ENCODE data around the gene NPDC1. TPM values are rescaled to one million over a fixed set of nuclear protein-coding genes. Genes with fewer than 3 reads are reported as not detected.

Gene NPDC1
- total and polyA plus RNA-seq, 11 donors, result 38.4 to 114 (median 55.1) TPM

GRCh38 chr9:137014776-137015539, 31.0 kb downstream of the NPDC1 start:
- DNase-seq (no peak), ATAC-seq (no peak)
- H3K9me3 ChIP-seq, result no peaks in the 10 kb centered on the region
- intact Hi-C loops (cut with DNase I), result loop anchor here in 1 of 10 donors (5.0 kb wide), 1 partner anchor 188 kb away; no protein-coding TSS in a partner anchor
- WGBS, 4 donors, result 94 to 98% (median 97%) methylated on average over 21 to 36 of the region's 36 CpGs
- TF ChIP-seq POLR2A (IDR thresholded peaks at IDR 0.05) (no peak), CTCF (IDR thresholded peaks at IDR 0.05) (no peak)
- no peaks in the 10 kb centered on the region for H3K4me1 ChIP-seq
- no peak overlapping the region for H3K27ac ChIP-seq
- H3K4me3 ChIP-seq, result no peak overlapping the region
- H3K36me3 ChIP-seq, result peaks cover 0 to 79% (median 52%) of the 10 kb centered on the region in 9 donors
- H3K27me3 ChIP-seq, result no peaks in the 10 kb centered on the region

- H3K4me3 ChIP-seq, result no peak overlapping the region
- ATAC-seq (no peak), DNase-seq (no peak)
- no peak overlapping the region for H3K27ac ChIP-seq
- H3K36me3 ChIP-seq, result peaks cover 0 to 87% (median 59%) of the 10 kb centered on the region in 9 donors
- TF ChIP-seq POLR2A (IDR thresholded peaks at IDR 0.05) (no peak), CTCF (IDR thresholded peaks at IDR 0.05) (no peak)
- intact Hi-C loops (cut with DNase I), result no loop called here
- no peaks in the 10 kb centered on the region for H3K27me3 ChIP-seq
- WGBS, 4 donors, result 89 to 95% (median 92%) methylated on average over 19 to 23 of the region's 23 CpGs
- H3K9me3 ChIP-seq, result no peaks in the 10 kb centered on the region
- H3K4me1 ChIP-seq, result no peaks in the 10 kb centered on the region
These were observed 31.8 kb downstream of the NPDC1 start for GRCh38 chr9:137014166-137014565.

- DNase-seq, result no peak
- 94 to 97% (median 96%) methylated on average over 18 to 20 of the region's 20 CpGs for WGBS, 4 donors
- H3K9me3 ChIP-seq, result no peaks in the 10 kb centered on the region
- H3K4me1 ChIP-seq, result no peaks in the 10 kb centered on the region
- H3K4me3 ChIP-seq, result no peak overlapping the region
- TF ChIP-seq CTCF (IDR thresholded peaks at IDR 0.05), result no peak
- no peak for TF ChIP-seq POLR2A (IDR thresholded peaks at IDR 0.05)
- intact Hi-C loops (cut with DNase I), result no loop called here
- H3K36me3 ChIP-seq, result peaks cover 0 to 83% (median 55%) of the 10 kb centered on the region in 9 donors
- H3K27me3 ChIP-seq, result no peaks in the 10 kb centered on the region
- no peak for ATAC-seq
- H3K27ac ChIP-seq, result no peak overlapping the region
These were observed 32.4 kb downstream of the NPDC1 start for GRCh38 chr9:137013571-137013940.

GRCh38 chr9:137012694-137013570, 33.0 kb downstream of the NPDC1 start:
- no peaks in the 10 kb centered on the region for H3K27me3 ChIP-seq
- no peak overlapping the region for H3K4me3 ChIP-seq
- H3K9me3 ChIP-seq, result no peaks in the 10 kb centered on the region
- peaks cover 0 to 86% (median 53%) of the 10 kb centered on the region in 9 donors for H3K36me3 ChIP-seq
- no peak for DNase-seq
- TF ChIP-seq CTCF (IDR thresholded peaks at IDR 0.05) (no peak), POLR2A (IDR thresholded peaks at IDR 0.05) (no peak)
- no peak for ATAC-seq
- intact Hi-C loops (cut with DNase I), result no loop called here
- WGBS, 4 donors, result 86 to 96% (median 89%) methylated on average over 16 to 67 of the region's 67 CpGs
- no peaks in the 10 kb centered on the region for H3K4me1 ChIP-seq
- no peak overlapping the region for H3K27ac ChIP-seq
